CD4-positive, alpha-beta T cell (primary cell): ENCODE results near the gene RB1. TPM values are rescaled to one million over a fixed set of nuclear protein-coding genes. Genes with fewer than 3 reads are reported as not detected.
A peak's percentile ranks its signal among the peaks of the same experiment; 100 is the strongest.

ENCODE experiments used
- ATAC-seq: fragments of 200-7000 bp; cut with Tn5 transposase; one replicate; pipeline ENCODE4 v1.10.0; 2022; ENCODE audit warnings: mild to moderate bottlenecking; ENCODE audit not compliant: poor library complexity
- CTCF ChIA-PET: fragments of 350-600 bp; sonication (Branson Sonifier 250); formaldehyde crosslinking; loops from one replicate; lab custom pipeline; 2021; ENCODE audit warnings: antibody characterized with exemption, inconsistent platforms; lab: Charles Lee
- POLR2A ChIA-PET: fragments of 350-600 bp; sonication (Branson Sonifier 250); formaldehyde crosslinking; loops from one replicate; lab custom pipeline; 2021; ENCODE audit warnings: antibody characterized with exemption, inconsistent platforms; lab: Charles Lee
- DNase-seq, 14 experiments: peaks; one replicate each; pipeline ENCODE4 v3.0.0-alpha.2; 2013 to 2020; ENCODE audit warnings: mixed read lengths in 2 of 14
- H3K27ac ChIP-seq, 2 donors: one replicate each; pipeline versions ENCODE4 v1.5.1 to v1.7.0; 2013; ENCODE audit warnings: low read length in 2 of 2, low read depth in 1 of 2, mild to moderate bottlenecking in 1 of 2
- H3K27me3 ChIP-seq, 2 experiments: 1 replicate in 1 of 2; 2 replicates in 1 of 2; pipeline versions ENCODE4 v1.6.1 to v1.7.0; 2013; ENCODE audit warnings: low read length in 2 of 2, control low read depth in 1 of 2, mild to moderate bottlenecking in 1 of 2, moderate library complexity in 1 of 2; ENCODE audit not compliant: insufficient read depth in 2 of 2, control insufficient read depth in 1 of 2
- H3K36me3 ChIP-seq: one replicate; pipeline ENCODE4 v1.6.1; 2013; ENCODE audit warnings: low read length, control low read depth; ENCODE audit not compliant: insufficient read depth
- H3K4me1 ChIP-seq: one replicate; pipeline ENCODE4 v1.6.1; 2013; ENCODE audit warnings: low read length, control low read depth; ENCODE audit not compliant: insufficient read depth
- H3K4me3 ChIP-seq: one replicate; pipeline ENCODE4 v1.5.1; 2013; ENCODE audit warnings: mild to moderate bottlenecking, low read length, moderate library complexity
- H3K9me3 ChIP-seq, 2 experiments: 1 replicate in 1 of 2; 2 replicates in 1 of 2; pipeline versions ENCODE4 v1.6.1 to v1.7.0; 2013; ENCODE audit warnings: low read length in 2 of 2, mild to moderate bottlenecking in 2 of 2, control low read depth in 1 of 2, moderate library complexity in 1 of 2; ENCODE audit not compliant: control insufficient read depth in 1 of 2, insufficient read depth in 1 of 2
- H3K27ac Mint-ChIP-seq: one replicate; pipeline ENCODE4 v1.8.0; 2020; ENCODE audit warnings: mixed read lengths
- H3K27me3 Mint-ChIP-seq: one replicate; pipeline ENCODE4 v1.8.0; 2021; ENCODE audit warnings: mixed read lengths
- H3K36me3 Mint-ChIP-seq: one replicate; pipeline ENCODE4 v1.8.0; 2021; ENCODE audit warnings: low read depth, mixed read lengths
- H3K4me1 Mint-ChIP-seq: one replicate; pipeline ENCODE4 v1.8.0; 2021; ENCODE audit warnings: low read depth, mixed read lengths
- H3K4me3 Mint-ChIP-seq: one replicate; pipeline ENCODE4 v1.8.0; 2020; ENCODE audit warnings: mild to moderate bottlenecking, mixed read lengths
- H3K9me3 Mint-ChIP-seq: one replicate; pipeline ENCODE4 v1.8.0; 2020; ENCODE audit warnings: mixed read lengths
- intact Hi-C, 2 experiments: fragments of 100-400 bp; cut with DNase I in 1 of 2; cut with micrococcal nuclease in 1 of 2; formaldehyde crosslinking; loops; one replicate each; pipeline versions ENCODE4 v1.15.1 to v1.9.0; 2023 to 2025; cut with DNase I, micrococcal nuclease
- total RNA-seq, 174 experiments: library from RNA in 2 of 174; stranded (reverse) in 2 of 174; gene quantifications; one replicate each; pipeline ENCODE4 v1.2.3 and lab custom pipeline; 2021 to 2026
- TF ChIP-seq, protein P1 (sequence below): fragments of 200-600 bp; IDR thresholded peaks from one replicate; pipeline ENCODE4 v1.8.0; 2022; ENCODE audit warnings: antibody characterized with exemption, mild to moderate bottlenecking

The RB1 gene
- total RNA-seq, 2 experiments from 2014 or later, result 14.9 to 18.4 TPM

DNA sequence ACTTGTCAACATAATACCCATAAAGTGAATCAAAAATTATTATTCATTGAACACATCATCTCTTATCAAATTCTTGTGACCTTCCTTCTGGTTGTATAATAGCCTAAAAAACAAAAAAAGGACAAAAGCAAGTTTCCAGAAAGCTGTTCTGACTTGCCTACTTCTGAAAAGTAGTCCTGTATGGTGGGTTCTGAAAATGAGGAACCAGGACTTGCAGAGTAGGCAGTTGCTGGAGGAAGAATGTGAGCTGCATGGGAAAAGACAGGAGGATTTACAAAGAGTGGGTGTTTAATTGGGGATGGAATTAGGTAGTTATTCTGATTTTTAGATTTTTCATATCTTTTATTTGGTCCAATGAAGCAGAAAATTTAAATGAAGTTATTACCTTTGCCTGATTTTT is 172.7 kb downstream of the RB1 start:
- Mint-ChIP-seq H3K27me3 (no peaks in the 10 kb centered on the region), H3K27ac (peak overlapping the region; percentile 5), H3K4me1 (peaks cover 4% of the 10 kb centered on the region), H3K36me3 (peaks cover 58% of the 10 kb centered on the region), H3K9me3 (no peaks in the 10 kb centered on the region), H3K4me3 (no peak overlapping the region)
- DNase-seq (no peak), ATAC-seq (no peak)
- no peaks in the 10 kb centered on the region for H3K9me3 ChIP-seq
- no peaks in the 10 kb centered on the region for H3K4me1 ChIP-seq
- ChIA-PET POLR2A (interaction anchor here (1.1 kb wide), 1 partner anchor 30 kb away, joined by 3 read pairs; no protein-coding TSS in a partner anchor), CTCF (interaction anchor here (0.9 to 1.7 kb wide), 2 partner anchors 13 to 103 kb away, joined by 3 read pairs; no protein-coding TSS in a partner anchor)
- peaks cover 8% of the 10 kb centered on the region for H3K36me3 ChIP-seq
- intact Hi-C loops, result no loop called here
- no peaks in the 10 kb centered on the region for H3K27me3 ChIP-seq
- no peak overlapping the region for H3K4me3 ChIP-seq
- TF ChIP-seq, protein P1, sequence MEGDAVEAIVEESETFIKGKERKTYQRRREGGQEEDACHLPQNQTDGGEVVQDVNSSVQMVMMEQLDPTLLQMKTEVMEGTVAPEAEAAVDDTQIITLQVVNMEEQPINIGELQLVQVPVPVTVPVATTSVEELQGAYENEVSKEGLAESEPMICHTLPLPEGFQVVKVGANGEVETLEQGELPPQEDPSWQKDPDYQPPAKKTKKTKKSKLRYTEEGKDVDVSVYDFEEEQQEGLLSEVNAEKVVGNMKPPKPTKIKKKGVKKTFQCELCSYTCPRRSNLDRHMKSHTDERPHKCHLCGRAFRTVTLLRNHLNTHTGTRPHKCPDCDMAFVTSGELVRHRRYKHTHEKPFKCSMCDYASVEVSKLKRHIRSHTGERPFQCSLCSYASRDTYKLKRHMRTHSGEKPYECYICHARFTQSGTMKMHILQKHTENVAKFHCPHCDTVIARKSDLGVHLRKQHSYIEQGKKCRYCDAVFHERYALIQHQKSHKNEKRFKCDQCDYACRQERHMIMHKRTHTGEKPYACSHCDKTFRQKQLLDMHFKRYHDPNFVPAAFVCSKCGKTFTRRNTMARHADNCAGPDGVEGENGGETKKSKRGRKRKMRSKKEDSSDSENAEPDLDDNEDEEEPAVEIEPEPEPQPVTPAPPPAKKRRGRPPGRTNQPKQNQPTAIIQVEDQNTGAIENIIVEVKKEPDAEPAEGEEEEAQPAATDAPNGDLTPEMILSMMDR, result no peak
- H3K27ac ChIP-seq, result no peak overlapping the region

DNA sequence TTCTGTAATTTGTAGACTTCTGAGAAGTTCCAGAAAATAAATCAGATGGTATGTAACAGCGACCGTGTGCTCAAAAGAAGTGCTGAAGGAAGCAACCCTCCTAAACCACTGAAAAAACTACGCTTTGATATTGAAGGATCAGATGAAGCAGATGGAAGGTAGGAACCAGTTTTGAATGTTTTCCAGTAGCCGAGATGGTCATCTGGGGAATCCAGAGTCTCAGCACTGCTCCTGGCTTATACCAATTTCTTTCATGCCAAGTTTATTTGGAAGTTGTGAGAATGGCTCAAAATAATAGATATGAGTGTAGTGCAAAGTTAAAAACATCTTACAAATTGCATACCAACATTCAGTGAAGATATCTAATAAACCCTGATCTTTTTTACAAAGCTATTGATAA is 173.1 kb downstream of the RB1 start:
- TF ChIP-seq, protein P1, result no peak
- intact Hi-C loops, result no loop called here
- ATAC-seq (no peak), DNase-seq (no peak)
- H3K36me3 ChIP-seq, result peaks cover 8% of the 10 kb centered on the region
- H3K36me3 Mint-ChIP-seq, result peaks cover 58% of the 10 kb centered on the region
- H3K4me1 ChIP-seq, result no peaks in the 10 kb centered on the region
- no peak overlapping the region for H3K27ac ChIP-seq
- no peaks in the 10 kb centered on the region for H3K9me3 Mint-ChIP-seq
- no peaks in the 10 kb centered on the region for H3K9me3 ChIP-seq
- H3K27me3 ChIP-seq, result no peaks in the 10 kb centered on the region
- no peak overlapping the region for H3K4me3 Mint-ChIP-seq
- H3K27ac Mint-ChIP-seq, result peak overlapping the region; percentile 5
- H3K4me3 ChIP-seq, result no peak overlapping the region
- CTCF ChIA-PET, result interaction anchor here (1.7 kb wide), 1 partner anchor 103 kb away, joined by 3 read pairs; no protein-coding TSS in a partner anchor
- POLR2A ChIA-PET, result interaction anchor here (1.1 kb wide), 1 partner anchor 29 kb away, joined by 3 read pairs; no protein-coding TSS in a partner anchor
- peaks cover 4% of the 10 kb centered on the region for H3K4me1 Mint-ChIP-seq
- H3K27me3 Mint-ChIP-seq, result no peaks in the 10 kb centered on the region

- no peaks in the 10 kb centered on the region for H3K9me3 ChIP-seq
- Mint-ChIP-seq H3K36me3 (peaks cover 55% of the 10 kb centered on the region), H3K27me3 (no peaks in the 10 kb centered on the region), H3K9me3 (no peaks in the 10 kb centered on the region), H3K27ac (no peak overlapping the region), H3K4me1 (peaks cover 5% of the 10 kb centered on the region), H3K4me3 (no peak overlapping the region)
- H3K27me3 ChIP-seq, result no peaks in the 10 kb centered on the region
- intact Hi-C loops, result no loop called here
- TF ChIP-seq, protein P1, result no peak
- no peaks in the 10 kb centered on the region for H3K4me1 ChIP-seq
- no peak overlapping the region for H3K4me3 ChIP-seq
- CTCF ChIA-PET, result interaction anchor here (1.7 kb wide), 1 partner anchor 102 kb away, joined by 3 read pairs; no protein-coding TSS in a partner anchor
- H3K27ac ChIP-seq, result no peak overlapping the region
- DNase-seq, result no peak
- POLR2A ChIA-PET, result no interaction called here
- ATAC-seq, result no peak
- H3K36me3 ChIP-seq, result peaks cover 8% of the 10 kb centered on the region
Measured at GRCh38 chr13:48477191-48477855, 173.8 kb downstream of the RB1 start.
